HFFc6 (cell line): Measurements from ENCODE around the gene MAP3K20. TPM values are rescaled to one million over a fixed set of nuclear protein-coding genes. Genes with fewer than 3 reads are reported as not detected.

ENCODE experiments used
- DNase-seq: peaks from one replicate; pipeline ENCODE4 v3.0.0-alpha.2; 2018
- H3K27ac Mint-ChIP-seq: 2 replicates; pipeline ENCODE4 v1.8.0; 2020; ENCODE audit warnings: mild to moderate bottlenecking, mixed read lengths
- H3K27me3 Mint-ChIP-seq: 2 replicates; pipeline ENCODE4 v1.8.0; 2021; ENCODE audit warnings: mild to moderate bottlenecking, moderate library complexity, mixed read lengths; ENCODE audit not compliant: insufficient read depth
- H3K36me3 Mint-ChIP-seq: 2 replicates; pipeline ENCODE4 v1.8.0; 2021; ENCODE audit warnings: low read depth, mixed read lengths
- H3K4me1 Mint-ChIP-seq: 2 replicates; pipeline ENCODE4 v1.8.0; 2020; ENCODE audit warnings: low read depth, mixed read lengths
- H3K4me3 Mint-ChIP-seq: 2 replicates; pipeline ENCODE4 v1.8.0; 2020; ENCODE audit warnings: mild to moderate bottlenecking, moderate library complexity, mixed read lengths
- H3K9me3 Mint-ChIP-seq: 2 replicates; pipeline ENCODE4 v1.8.0; 2020; ENCODE audit warnings: mild to moderate bottlenecking, mixed read lengths
- total RNA-seq, 6 experiments: library from RNA; stranded (reverse); fragmentation: NEBNext Ultra II Directional; extraction: Animal tissue kit (Norgen Biotek cat#: 25700); gene quantifications; 2 replicates in 1 of 6; 3 replicates in 5 of 6; pipeline ENCODE4 v1.2.3, GENCODE V29; 2021
- TF ChIP-seq, protein P1 (sequence below): fragments of 200-600 bp; sonication (generic); IDR thresholded peaks from 2 replicates; pipeline ENCODE4 v1.5.0; 2021; ENCODE audit warnings: antibody characterized with exemption, mild to moderate bottlenecking

The MAP3K20 gene
- total RNA-seq, 6 experiments from 2014 or later, result 126 to 150 (median 134) TPM

DNA sequence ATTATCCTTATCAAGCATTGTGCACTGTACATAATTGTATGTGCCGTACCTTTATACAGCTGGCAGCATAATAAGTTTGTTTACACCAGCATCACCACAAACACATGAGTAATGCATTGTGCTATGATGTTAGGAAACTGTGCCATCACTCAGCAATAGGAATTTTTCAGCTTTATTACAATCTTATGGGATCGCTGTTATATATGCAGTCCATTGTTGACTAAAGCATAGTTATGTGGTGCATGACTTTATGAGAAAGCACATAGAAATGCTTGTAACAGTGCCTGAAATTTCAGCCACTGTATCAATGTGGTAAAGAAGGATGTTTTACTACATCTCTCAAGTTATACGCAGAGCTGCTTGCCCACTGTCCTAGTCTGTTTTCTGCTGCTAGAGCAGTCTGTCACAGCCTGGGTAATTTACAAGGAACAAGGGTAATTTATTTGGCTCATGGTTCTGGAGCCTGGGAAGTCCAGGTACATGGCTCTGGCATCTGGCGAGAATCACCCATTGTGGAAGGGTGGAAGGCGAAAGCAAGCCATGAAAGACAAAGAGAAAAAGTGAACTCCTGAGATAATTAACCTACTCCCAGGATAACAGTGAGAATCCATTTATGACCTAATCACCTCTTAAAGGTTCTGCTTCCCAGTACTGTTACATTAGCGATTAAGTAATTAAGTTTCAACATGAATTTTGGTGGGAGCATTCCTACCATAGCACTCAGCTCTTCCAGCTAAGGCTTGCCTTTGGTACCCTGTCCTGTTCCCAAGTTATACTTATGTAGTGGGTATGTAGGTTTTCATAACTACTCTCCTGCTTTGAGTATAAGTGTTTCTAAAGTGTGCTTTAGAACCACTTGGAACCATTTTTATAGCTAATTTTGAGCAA lies 4.6 kb downstream of the MAP3K20 start:
- H3K36me3 Mint-ChIP-seq, result peaks cover 33% of the 10 kb centered on the region
- no peaks in the 10 kb centered on the region; the same call in 1 of the 2 replicates for H3K27me3 Mint-ChIP-seq
- H3K4me3 Mint-ChIP-seq, result peak overlapping the region; percentile 80
- H3K4me1 Mint-ChIP-seq, result peaks cover 85% of the 10 kb centered on the region
- TF ChIP-seq, protein P1, sequence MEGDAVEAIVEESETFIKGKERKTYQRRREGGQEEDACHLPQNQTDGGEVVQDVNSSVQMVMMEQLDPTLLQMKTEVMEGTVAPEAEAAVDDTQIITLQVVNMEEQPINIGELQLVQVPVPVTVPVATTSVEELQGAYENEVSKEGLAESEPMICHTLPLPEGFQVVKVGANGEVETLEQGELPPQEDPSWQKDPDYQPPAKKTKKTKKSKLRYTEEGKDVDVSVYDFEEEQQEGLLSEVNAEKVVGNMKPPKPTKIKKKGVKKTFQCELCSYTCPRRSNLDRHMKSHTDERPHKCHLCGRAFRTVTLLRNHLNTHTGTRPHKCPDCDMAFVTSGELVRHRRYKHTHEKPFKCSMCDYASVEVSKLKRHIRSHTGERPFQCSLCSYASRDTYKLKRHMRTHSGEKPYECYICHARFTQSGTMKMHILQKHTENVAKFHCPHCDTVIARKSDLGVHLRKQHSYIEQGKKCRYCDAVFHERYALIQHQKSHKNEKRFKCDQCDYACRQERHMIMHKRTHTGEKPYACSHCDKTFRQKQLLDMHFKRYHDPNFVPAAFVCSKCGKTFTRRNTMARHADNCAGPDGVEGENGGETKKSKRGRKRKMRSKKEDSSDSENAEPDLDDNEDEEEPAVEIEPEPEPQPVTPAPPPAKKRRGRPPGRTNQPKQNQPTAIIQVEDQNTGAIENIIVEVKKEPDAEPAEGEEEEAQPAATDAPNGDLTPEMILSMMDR, result no peak
- DNase-seq, result peak; percentile 99
- peak overlapping the region; percentile 97 for H3K27ac Mint-ChIP-seq
- H3K9me3 Mint-ChIP-seq, result no peaks in the 10 kb centered on the region

DNA sequence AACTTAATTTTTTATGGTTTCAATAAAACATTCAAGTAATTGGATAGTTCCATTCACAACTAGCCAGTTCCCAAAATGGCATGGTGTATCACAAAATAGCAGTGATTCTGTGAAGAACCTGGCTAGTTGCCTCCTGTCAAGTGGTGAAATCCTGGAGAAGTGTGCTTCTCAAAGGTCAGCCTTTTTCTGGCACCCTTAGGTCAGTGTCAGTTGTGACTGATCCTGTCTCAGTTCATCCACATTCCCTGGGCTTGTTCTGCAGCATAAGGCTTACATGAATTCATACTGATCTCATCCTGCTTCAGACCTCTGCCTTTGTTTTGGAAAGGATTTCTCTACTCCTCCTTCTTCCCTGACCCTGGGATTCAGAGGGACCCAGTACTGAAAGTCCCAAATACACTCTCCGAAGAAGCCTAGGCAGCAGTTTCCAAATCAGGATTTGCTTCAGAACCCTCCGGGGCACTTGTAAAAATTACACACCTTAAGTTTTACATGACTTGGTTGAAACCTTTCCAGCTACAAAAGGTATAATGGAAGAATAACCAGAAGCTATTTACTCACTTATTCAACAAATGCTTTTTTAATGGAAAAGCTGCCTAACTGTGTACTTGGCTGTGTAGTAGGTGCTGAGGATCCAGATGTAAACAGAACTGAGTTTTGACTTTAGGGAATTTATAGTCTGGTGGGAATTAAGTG lies 11.0 kb downstream of the MAP3K20 start:
- H3K27me3 Mint-ChIP-seq, result no peaks in the 10 kb centered on the region
- no peak for DNase-seq
- H3K36me3 Mint-ChIP-seq, result peaks cover 31% of the 10 kb centered on the region
- H3K9me3 Mint-ChIP-seq, result no peaks in the 10 kb centered on the region
- TF ChIP-seq, protein P1, result no peak
- peak overlapping the region; percentile 73 for H3K27ac Mint-ChIP-seq
- H3K4me3 Mint-ChIP-seq, result peak overlapping the region; percentile 7
- peaks cover 90% of the 10 kb centered on the region for H3K4me1 Mint-ChIP-seq

DNA sequence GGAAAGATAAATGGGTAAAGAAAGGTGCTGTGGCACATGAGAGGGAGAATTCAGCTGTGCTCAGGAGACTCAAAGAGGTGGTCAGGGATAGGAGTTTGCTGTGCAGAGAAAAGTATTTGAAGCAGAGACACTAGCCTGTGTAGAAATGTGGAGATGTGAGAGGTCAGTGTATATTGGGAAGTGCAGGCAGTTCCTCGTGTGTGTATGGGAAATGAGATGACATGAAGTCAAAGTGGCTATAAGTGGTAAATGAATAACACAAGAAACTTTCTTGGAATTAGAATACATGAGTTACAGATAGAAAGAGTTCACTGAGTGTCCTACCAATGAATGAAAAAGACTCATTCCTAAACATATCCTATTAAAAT lies 11.6 kb downstream of the MAP3K20 start:
- H3K4me1 Mint-ChIP-seq, result peaks cover 90% of the 10 kb centered on the region
- H3K36me3 Mint-ChIP-seq, result peaks cover 26% of the 10 kb centered on the region
- H3K9me3 Mint-ChIP-seq, result no peaks in the 10 kb centered on the region
- peak overlapping the region; percentile 73 for H3K27ac Mint-ChIP-seq
- TF ChIP-seq, protein P1, result no peak
- H3K27me3 Mint-ChIP-seq, result no peaks in the 10 kb centered on the region
- DNase-seq, result peak; percentile 30
- H3K4me3 Mint-ChIP-seq, result peak overlapping the region; percentile 7

DNA sequence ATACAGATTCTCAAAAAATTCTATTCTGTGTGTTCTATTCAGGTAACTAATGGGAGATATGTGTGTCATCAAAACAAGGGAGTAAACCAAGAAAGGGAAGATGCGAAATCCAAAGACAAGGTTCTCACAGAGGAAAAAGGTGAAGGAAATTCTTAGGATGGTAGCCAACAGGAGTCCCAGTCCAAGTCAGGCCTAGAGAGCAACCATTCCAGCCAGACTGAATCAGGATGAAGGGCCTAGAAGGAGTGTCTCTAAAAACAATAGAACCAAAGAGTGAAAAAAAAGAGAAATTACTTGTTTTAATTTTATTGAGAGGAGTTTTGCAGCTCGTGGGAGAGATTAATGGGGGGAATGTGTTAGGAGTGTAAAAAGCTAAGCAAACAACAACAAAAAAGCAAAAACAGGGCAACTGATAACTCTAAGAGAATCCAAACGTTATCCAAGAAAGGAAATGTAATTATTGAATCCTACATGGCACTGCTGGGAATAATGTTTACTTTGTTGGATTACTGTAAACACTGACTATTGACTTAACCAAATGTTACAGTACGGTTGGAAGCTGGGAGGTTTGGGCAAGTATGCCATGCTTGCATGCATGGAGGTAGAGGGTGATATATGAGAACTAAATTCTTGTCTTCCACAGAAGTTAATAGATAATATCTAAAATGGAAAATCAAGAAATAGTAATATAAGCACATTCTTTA lies 12.3 kb downstream of the MAP3K20 start:
- DNase-seq, result no peak
- Mint-ChIP-seq H3K36me3 (peaks cover 23% of the 10 kb centered on the region), H3K27ac (peak overlapping the region; percentile 73), H3K9me3 (no peaks in the 10 kb centered on the region), H3K4me3 (peak overlapping the region; percentile 9; the same call in 1 of the 2 replicates), H3K27me3 (no peaks in the 10 kb centered on the region), H3K4me1 (peaks cover 84% of the 10 kb centered on the region)
- TF ChIP-seq, protein P1, result no peak

DNA sequence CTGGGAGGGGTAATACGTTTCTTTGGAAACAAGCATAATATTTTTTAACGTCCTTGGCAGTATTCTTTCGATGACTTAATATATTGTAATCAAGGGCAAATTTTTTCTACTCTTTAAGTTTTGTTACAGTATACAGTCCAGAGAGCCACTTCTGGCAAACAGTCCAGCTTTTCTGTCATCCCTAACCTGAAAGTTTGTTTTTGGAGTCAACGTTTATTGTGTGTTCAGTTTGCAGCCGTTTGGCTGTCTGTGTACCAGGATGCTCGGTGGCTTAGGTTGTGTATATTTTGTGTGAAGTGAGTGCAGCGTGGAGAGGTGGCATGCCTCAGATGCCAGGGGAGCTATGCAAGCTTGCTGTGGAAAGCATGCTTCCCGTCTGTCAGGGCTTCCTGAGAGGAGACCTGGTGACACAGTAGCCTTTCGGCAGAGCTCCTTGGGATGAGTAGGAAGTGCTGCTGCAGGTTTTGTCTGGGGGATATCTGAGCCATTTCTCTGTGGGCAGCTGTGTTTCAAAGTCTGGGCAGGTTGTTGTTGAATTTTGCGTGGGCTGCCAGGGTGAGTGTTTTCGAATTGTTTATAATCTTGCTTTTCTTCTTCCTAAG lies 14.7 kb downstream of the MAP3K20 start:
- Mint-ChIP-seq H3K27ac (peak overlapping the region; percentile 68), H3K9me3 (no peaks in the 10 kb centered on the region), H3K36me3 (peaks cover 31% of the 10 kb centered on the region), H3K4me3 (peak overlapping the region; percentile 58; the same call in 1 of the 2 replicates), H3K4me1 (peaks cover 71% of the 10 kb centered on the region), H3K27me3 (no peaks in the 10 kb centered on the region)
- no peak for DNase-seq
- TF ChIP-seq, protein P1, result no peak
